Endothelial cell of umbilical vein (primary cell): ENCODE data around the gene ZBTB20.

Experiments
- CTCF ChIP-seq, 2 donors: IDR thresholded peaks; 1 replicate in 1 of 2; 2 replicates in 1 of 2; pipeline ENCODE4 v1.5.1; 2011; ENCODE audit warnings: low read length in 2 of 2, mild to moderate bottlenecking in 2 of 2, moderate library complexity in 2 of 2, control low read depth in 1 of 2, inconsistent platforms in 1 of 2, low read depth in 1 of 2; ENCODE audit not compliant: insufficient read depth in 1 of 2; ENCODE audit errors: extremely low read depth in 1 of 2
- EZH2 ChIP-seq: IDR thresholded peaks from 2 replicates; pipeline ENCODE4 v1.6.1; 2012; ENCODE audit warnings: borderline replicate concordance, low read depth, mild to moderate bottlenecking, moderate library complexity, low read length, inconsistent platforms; ENCODE audit not compliant: severe bottlenecking
- FOS ChIP-seq: IDR thresholded peaks from 2 replicates; pipeline ENCODE4 v1.6.1; 2011; ENCODE audit warnings: mild to moderate bottlenecking, low read length, moderate library complexity, borderline replicate concordance; ENCODE audit not compliant: insufficient read depth
- GATA2 ChIP-seq: IDR thresholded peaks from 2 replicates; pipeline ENCODE4 v1.7.0; 2011; ENCODE audit warnings: low read depth, mild to moderate bottlenecking, moderate library complexity, mixed read lengths, low read length; ENCODE audit not compliant: insufficient read length, insufficient read depth
- JUN ChIP-seq: IDR thresholded peaks from 2 replicates; pipeline ENCODE4 v1.6.1; 2011; ENCODE audit warnings: borderline replicate concordance, low read depth; ENCODE audit not compliant: insufficient read length, insufficient read depth
- MAX ChIP-seq: IDR thresholded peaks from 2 replicates; pipeline ENCODE4 v1.6.1; 2011; ENCODE audit not compliant: insufficient read depth, insufficient read length
- POLR2A ChIP-seq: IDR thresholded peaks from 2 replicates; pipeline ENCODE4 v1.6.1; 2012; ENCODE audit warnings: low read depth, mild to moderate bottlenecking, control low read depth, low read length
- POLR2AphosphoS5 ChIP-seq: IDR thresholded peaks from 2 replicates; pipeline ENCODE4 v1.6.1; 2012; ENCODE audit warnings: low read depth, mild to moderate bottlenecking, control low read depth, low read length, moderate library complexity; ENCODE audit not compliant: insufficient read depth

GRCh38 chr3:115113367-115113766 is 33.7 kb downstream of the ZBTB20 start:
- no peak for TF ChIP-seq POLR2A
- TF ChIP-seq CTCF (IDR thresholded peaks at IDR 0.05; ENCODE audit: extremely low read depth in 1 of 2, insufficient read depth in 1 of 2, low read depth in 1 of 2, low read length in 2 of 2): no peak
- no peak for TF ChIP-seq MAX
- no peak for TF ChIP-seq JUN
- no peak for TF ChIP-seq FOS
- no peak for TF ChIP-seq POLR2AphosphoS5
- TF ChIP-seq EZH2: no peak
- no peak for TF ChIP-seq GATA2
